Activated naive CD8-positive, alpha-beta T cell treated with anti-CD3 and anti-CD28 coated beads for 36 hours (primary cell): ENCODE measurements around the gene TRIM43. TPM values are rescaled to one million over a fixed set of nuclear protein-coding genes. Genes with fewer than 3 reads are reported as not detected.

ENCODE experiments used
- total RNA-seq, 2 experiments: library from RNA; stranded (reverse); gene quantifications; one replicate each; pipeline ENCODE4 v1.2.3, GENCODE V29; 2021

The TRIM43 gene
- total RNA-seq, 2 experiments from 2014 or later, result not detected

Other genes starting within 250 kb of the TRIM43 start
- gene FAHD2A, start 189.3 kb upstream of the TRIM43 start, total RNA-seq, result 10 to 100 TPM; 33.2 to 33.6 TPM
- gene TRIM43B, start 107.2 kb upstream of the TRIM43 start, total RNA-seq, result not detected